Mammary epithelial cell (primary cell): Measurements from ENCODE around the gene EME1.

ENCODE experiments used
- EZH2 ChIP-seq: IDR thresholded peaks from 2 replicates; pipeline ENCODE4 v1.6.1; 2012; ENCODE audit warnings: low read length, inconsistent platforms, borderline replicate concordance
- TF ChIP-seq, protein P1 (sequence below), 2 donors: IDR thresholded peaks in 1 of 2; conservative IDR thresholded peaks in 1 of 2; 2 replicates each; pipeline ENCODE4 v1.5.1; 2011 to 2012; ENCODE audit warnings: inconsistent platforms in 2 of 2, low read length in 2 of 2, mild to moderate bottlenecking in 2 of 2, control low read depth in 1 of 2, low read depth in 1 of 2; ENCODE audit not compliant: insufficient read depth in 1 of 2; ENCODE audit errors: extremely low read depth in 1 of 2

DNA sequence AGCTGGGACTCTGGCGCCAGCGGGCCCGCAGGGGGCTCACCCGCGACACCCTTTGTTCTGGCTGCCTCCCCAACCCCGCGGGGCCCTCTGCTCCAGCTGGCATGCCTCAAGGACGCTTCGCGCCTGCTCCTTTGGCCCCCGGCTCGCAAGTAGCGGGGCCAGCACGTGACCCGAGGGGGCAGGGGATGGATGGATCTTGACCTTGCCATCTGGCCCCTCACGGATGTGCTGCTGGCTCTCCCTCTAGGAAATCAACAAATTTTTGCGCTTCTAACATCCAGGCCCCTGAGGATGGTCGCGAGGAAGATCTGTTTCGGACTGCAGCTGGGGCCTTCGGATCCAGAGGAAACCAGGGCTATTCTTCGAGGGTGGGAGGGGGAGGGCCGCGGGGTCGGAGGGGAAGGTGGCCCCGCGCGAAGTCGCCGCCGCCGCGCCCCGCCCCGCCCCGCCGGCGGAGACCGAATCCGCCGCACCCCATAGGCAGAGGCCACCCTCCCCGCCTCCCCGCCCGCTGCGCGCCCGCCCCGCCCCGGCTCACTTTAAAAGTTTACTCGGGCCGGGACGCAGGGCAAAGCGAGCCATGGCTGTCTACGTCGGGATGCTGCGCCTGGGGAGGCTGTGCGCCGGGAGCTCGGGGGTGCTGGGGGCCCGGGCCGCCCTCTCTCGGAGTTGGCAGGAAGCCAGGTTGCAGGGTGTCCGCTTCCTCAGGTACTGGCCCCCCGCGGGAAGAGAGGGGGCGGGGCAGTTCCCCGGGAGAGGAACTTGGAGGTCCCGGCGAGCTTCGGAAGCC lies 52.8 kb downstream of the EME1 start, which contains the start of gene ACSF2:
- TF ChIP-seq, protein P1, sequence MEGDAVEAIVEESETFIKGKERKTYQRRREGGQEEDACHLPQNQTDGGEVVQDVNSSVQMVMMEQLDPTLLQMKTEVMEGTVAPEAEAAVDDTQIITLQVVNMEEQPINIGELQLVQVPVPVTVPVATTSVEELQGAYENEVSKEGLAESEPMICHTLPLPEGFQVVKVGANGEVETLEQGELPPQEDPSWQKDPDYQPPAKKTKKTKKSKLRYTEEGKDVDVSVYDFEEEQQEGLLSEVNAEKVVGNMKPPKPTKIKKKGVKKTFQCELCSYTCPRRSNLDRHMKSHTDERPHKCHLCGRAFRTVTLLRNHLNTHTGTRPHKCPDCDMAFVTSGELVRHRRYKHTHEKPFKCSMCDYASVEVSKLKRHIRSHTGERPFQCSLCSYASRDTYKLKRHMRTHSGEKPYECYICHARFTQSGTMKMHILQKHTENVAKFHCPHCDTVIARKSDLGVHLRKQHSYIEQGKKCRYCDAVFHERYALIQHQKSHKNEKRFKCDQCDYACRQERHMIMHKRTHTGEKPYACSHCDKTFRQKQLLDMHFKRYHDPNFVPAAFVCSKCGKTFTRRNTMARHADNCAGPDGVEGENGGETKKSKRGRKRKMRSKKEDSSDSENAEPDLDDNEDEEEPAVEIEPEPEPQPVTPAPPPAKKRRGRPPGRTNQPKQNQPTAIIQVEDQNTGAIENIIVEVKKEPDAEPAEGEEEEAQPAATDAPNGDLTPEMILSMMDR (conservative IDR thresholded peaks at IDR 0.05 in 1 of 2, IDR thresholded peaks at IDR 0.05 in 1 of 2; ENCODE audit: extremely low read depth in 1 of 2, insufficient read depth in 1 of 2, low read depth in 1 of 2, low read length in 2 of 2) = no peak
- no peak for TF ChIP-seq EZH2
